ENCODE data around the gene ABCB4. TPM values are rescaled to one million over a fixed set of nuclear protein-coding genes. Genes with fewer than 3 reads are reported as not detected.

Gene ABCB4
- polyA plus RNA-seq, 1 donor, result 1.0 TPM

GRCh38 chr7:87404674-87405073, 70.8 kb downstream of the ABCB4 start:
- Histone ChIP-seq H3K27me3 (ENCODE audit: control insufficient read depth, insufficient read depth, low read length) (no peaks in the 10 kb centered on the region), H3K9me3 (ENCODE audit: control insufficient read depth, low read depth, low read length) (no peaks in the 10 kb centered on the region), H3K4me1 (ENCODE audit: control insufficient read depth, insufficient read depth, low read length) (peaks cover 2% of the 10 kb centered on the region), H3K36me3 (ENCODE audit: control insufficient read depth, insufficient read depth, low read length) (no peaks in the 10 kb centered on the region), H3K27ac (ENCODE audit: low read length) (no peak overlapping the region), H3K4me3 (ENCODE audit: low read length) (no peak overlapping the region)
- DNase-seq, result no peak

- DNase-seq, result no peak
- WGBS (ENCODE audit: insufficient coverage, low lambda C conversion rate), result no CpG with 5 or more reads among the region's 2 CpGs
- H3K27ac ChIP-seq (ENCODE audit: low read length), result no peak overlapping the region
Measured at GRCh38 chr7:87398446-87398845, 77.0 kb downstream of the ABCB4 start.

DNA sequence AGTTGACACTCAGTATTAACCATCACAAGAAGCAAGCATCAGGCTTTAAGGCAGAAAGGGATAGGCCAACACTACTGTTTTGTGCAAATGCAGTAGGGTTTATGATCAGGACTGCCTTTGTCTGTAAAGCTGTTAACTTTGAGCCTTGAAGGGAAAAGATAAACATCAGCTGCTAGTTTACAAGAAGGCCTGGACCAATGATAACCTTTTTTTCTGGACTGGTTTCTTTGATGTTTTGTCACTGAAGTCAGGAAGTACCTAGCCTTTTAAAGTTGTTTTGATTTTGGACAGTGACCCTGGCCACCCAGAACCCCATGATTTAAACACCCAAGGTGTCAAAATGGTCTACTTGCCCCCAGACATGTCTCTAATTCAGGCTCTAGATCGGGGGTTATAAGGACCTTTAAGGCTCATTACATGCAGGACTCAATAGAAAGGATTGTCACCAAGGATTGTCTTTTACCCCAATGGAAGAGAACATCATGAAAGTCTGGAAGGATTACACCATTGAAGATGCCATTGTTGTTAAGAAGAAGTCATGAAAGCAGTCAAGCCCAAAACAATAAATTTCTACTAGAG, 79.9 kb downstream of the ABCB4 start:
- peaks cover 38% of the 10 kb centered on the region for H3K36me3 ChIP-seq (ENCODE audit: control insufficient read depth, insufficient read depth, low read length)
- WGBS (ENCODE audit: insufficient coverage, low lambda C conversion rate), result no CpG with 5 or more reads among the region's 1 CpG

More at GRCh38 chr7:87398446-87398845, 77.0 kb downstream of the ABCB4 start:
- H3K27me3 ChIP-seq (ENCODE audit: control insufficient read depth, insufficient read depth, low read length), result no peaks in the 10 kb centered on the region
- peaks cover 2% of the 10 kb centered on the region for H3K4me1 ChIP-seq (ENCODE audit: control insufficient read depth, insufficient read depth, low read length)
- no peak overlapping the region for H3K4me3 ChIP-seq (ENCODE audit: low read length)
- peaks cover 22% of the 10 kb centered on the region for H3K36me3 ChIP-seq (ENCODE audit: control insufficient read depth, insufficient read depth, low read length)
- H3K9me3 ChIP-seq (ENCODE audit: control insufficient read depth, low read depth, low read length), result no peaks in the 10 kb centered on the region

GRCh38 chr7:87391020-87391701, 84.3 kb downstream of the ABCB4 start:
- WGBS (ENCODE audit: insufficient coverage, low lambda C conversion rate), result 40% methylated on average over 1 of the region's 8 CpGs
- Histone ChIP-seq H3K4me1 (ENCODE audit: control insufficient read depth, insufficient read depth, low read length) (peaks cover 2% of the 10 kb centered on the region), H3K4me3 (ENCODE audit: low read length) (no peak overlapping the region), H3K27me3 (ENCODE audit: control insufficient read depth, insufficient read depth, low read length) (no peaks in the 10 kb centered on the region), H3K27ac (ENCODE audit: low read length) (peak overlapping the region; percentile 4), H3K9me3 (ENCODE audit: control insufficient read depth, low read depth, low read length) (no peaks in the 10 kb centered on the region), H3K36me3 (ENCODE audit: control insufficient read depth, insufficient read depth, low read length) (peaks cover 47% of the 10 kb centered on the region)
- DNase-seq, result peak; percentile 16 to 52

More for the DNA sequence above, 79.9 kb downstream of the ABCB4 start:
- Histone ChIP-seq H3K27ac (ENCODE audit: low read length) (no peak overlapping the region), H3K4me1 (ENCODE audit: control insufficient read depth, insufficient read depth, low read length) (peaks cover 4% of the 10 kb centered on the region), H3K4me3 (ENCODE audit: low read length) (no peak overlapping the region), H3K9me3 (ENCODE audit: control insufficient read depth, low read depth, low read length) (no peaks in the 10 kb centered on the region), H3K27me3 (ENCODE audit: control insufficient read depth, insufficient read depth, low read length) (no peaks in the 10 kb centered on the region)
- no peak for DNase-seq

DNA sequence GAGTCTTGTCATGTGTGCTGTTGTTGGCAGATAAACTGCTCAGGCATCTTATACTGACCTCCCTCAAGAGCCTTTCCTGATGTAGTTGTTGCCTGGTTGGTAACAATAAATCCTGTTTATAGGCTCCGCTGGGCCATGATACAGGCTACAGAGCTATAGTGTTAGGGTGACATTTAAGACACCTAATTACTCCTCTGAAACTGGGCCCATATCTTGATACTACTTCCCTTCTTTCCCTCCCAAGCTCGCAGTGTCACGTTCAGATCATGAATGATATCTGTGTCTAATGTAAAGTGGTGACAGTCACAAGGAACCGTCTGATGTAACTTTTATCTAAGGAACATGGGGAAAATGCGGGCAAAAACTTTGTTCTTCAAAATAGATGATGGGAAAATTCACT, 94.6 kb downstream of the ABCB4 start:
- H3K4me1 ChIP-seq (ENCODE audit: control insufficient read depth, insufficient read depth, low read length), result no peaks in the 10 kb centered on the region
- H3K4me3 ChIP-seq (ENCODE audit: low read length), result no peak overlapping the region
- no peak overlapping the region for H3K27ac ChIP-seq (ENCODE audit: low read length)
- no peaks in the 10 kb centered on the region for H3K9me3 ChIP-seq (ENCODE audit: control insufficient read depth, low read depth, low read length)
- 91% methylated on average over 4 of the region's 5 CpGs for WGBS (ENCODE audit: insufficient coverage, low lambda C conversion rate)
- DNase-seq, result no peak
- H3K27me3 ChIP-seq (ENCODE audit: control insufficient read depth, insufficient read depth, low read length), result no peaks in the 10 kb centered on the region
- peaks cover 24% of the 10 kb centered on the region for H3K36me3 ChIP-seq (ENCODE audit: control insufficient read depth, insufficient read depth, low read length)

DNA sequence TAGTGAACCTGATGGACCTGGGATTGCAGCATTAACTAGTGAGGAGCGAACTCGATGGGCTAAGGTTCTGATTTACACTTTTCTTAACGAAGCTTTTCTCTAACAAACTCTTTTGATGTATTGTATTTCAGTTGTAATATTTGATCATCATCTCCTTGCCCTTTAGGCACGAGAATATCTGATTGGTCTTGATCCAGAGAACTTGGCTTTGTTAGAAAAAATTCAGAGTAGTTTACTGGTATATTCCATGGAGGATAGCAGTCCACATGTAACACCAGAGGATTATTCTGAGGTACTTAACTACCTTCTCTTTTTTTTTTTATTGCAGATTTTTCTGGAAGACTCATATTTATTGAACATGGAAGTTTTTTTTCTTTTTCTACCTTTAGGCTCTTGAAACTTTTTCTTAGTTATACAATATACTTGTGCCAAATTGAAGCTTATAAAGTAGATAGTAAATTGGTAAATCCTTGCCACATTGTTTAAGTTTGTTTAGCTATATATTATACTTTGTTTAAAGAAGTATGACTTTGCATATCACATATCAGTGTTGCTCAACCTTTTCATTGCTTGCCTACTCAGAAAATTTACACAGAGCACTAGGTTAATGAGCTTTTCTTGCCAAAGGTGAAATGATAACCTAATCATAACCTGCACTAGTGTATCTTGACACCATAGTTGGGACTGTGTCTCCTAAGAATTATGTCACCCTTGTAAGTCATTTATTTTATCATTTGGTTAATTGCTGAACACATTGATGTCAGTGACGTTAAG, 99.6 kb downstream of the ABCB4 start:
- WGBS (ENCODE audit: insufficient coverage, low lambda C conversion rate), result 83% methylated on average over 1 of the region's 5 CpGs

GRCh38 chr7:87370660-87371180, 104.8 kb downstream of the ABCB4 start:
- DNase-seq, result no peak
- no CpG with 5 or more reads among the region's 1 CpG for WGBS (ENCODE audit: insufficient coverage, low lambda C conversion rate)
- no peaks in the 10 kb centered on the region for H3K9me3 ChIP-seq (ENCODE audit: control insufficient read depth, low read depth, low read length)

More for the DNA sequence above, 99.6 kb downstream of the ABCB4 start:
- Histone ChIP-seq H3K4me1 (ENCODE audit: control insufficient read depth, insufficient read depth, low read length) (no peaks in the 10 kb centered on the region), H3K27ac (ENCODE audit: low read length) (peak overlapping the region; percentile 32), H3K27me3 (ENCODE audit: control insufficient read depth, insufficient read depth, low read length) (no peaks in the 10 kb centered on the region), H3K9me3 (ENCODE audit: control insufficient read depth, low read depth, low read length) (no peaks in the 10 kb centered on the region), H3K4me3 (ENCODE audit: low read length) (no peak overlapping the region), H3K36me3 (ENCODE audit: control insufficient read depth, insufficient read depth, low read length) (peaks cover 14% of the 10 kb centered on the region)
- DNase-seq, result peak; percentile 57 to 85

GRCh38 chr7:87369216-87369615, 106.3 kb downstream of the ABCB4 start:
- no peaks in the 10 kb centered on the region for H3K27me3 ChIP-seq (ENCODE audit: control insufficient read depth, insufficient read depth, low read length)
- DNase-seq, result no peak
- WGBS (ENCODE audit: insufficient coverage, low lambda C conversion rate), result no CpG with 5 or more reads among the region's 4 CpGs
- no peaks in the 10 kb centered on the region for H3K4me1 ChIP-seq (ENCODE audit: control insufficient read depth, insufficient read depth, low read length)
- peaks cover 27% of the 10 kb centered on the region for H3K36me3 ChIP-seq (ENCODE audit: control insufficient read depth, insufficient read depth, low read length)
- H3K27ac ChIP-seq (ENCODE audit: low read length), result no peak overlapping the region
- H3K9me3 ChIP-seq (ENCODE audit: control insufficient read depth, low read depth, low read length), result no peaks in the 10 kb centered on the region
- H3K4me3 ChIP-seq (ENCODE audit: low read length), result no peak overlapping the region

More at GRCh38 chr7:87370660-87371180, 104.8 kb downstream of the ABCB4 start:
- Histone ChIP-seq H3K27me3 (ENCODE audit: control insufficient read depth, insufficient read depth, low read length) (no peaks in the 10 kb centered on the region), H3K4me1 (ENCODE audit: control insufficient read depth, insufficient read depth, low read length) (no peaks in the 10 kb centered on the region), H3K4me3 (ENCODE audit: low read length) (no peak overlapping the region), H3K27ac (ENCODE audit: low read length) (no peak overlapping the region), H3K36me3 (ENCODE audit: control insufficient read depth, insufficient read depth, low read length) (peaks cover 21% of the 10 kb centered on the region)

DNA sequence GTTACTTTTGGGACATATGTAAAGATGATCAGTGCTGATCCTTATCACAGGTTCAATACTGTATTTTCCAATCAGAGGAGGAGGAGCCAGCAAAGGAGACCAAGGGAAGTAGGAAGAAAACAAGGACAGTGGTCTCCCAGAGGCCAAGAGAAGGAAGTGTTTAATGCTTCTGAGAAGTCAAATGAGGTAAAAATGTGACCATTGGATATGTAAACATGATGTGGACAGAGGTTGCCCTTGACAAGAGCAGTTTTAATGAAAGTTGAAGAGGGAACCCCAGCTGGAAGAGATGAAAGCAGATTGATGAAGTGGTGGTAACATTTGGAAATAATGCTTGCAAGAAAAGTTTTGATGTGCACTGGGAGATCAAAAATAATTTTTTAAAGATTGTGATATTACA, 111.2 kb downstream of the ABCB4 start:
- Histone ChIP-seq H3K4me1 (ENCODE audit: control insufficient read depth, insufficient read depth, low read length) (no peaks in the 10 kb centered on the region), H3K27ac (ENCODE audit: low read length) (no peak overlapping the region), H3K9me3 (ENCODE audit: control insufficient read depth, low read depth, low read length) (no peaks in the 10 kb centered on the region), H3K36me3 (ENCODE audit: control insufficient read depth, insufficient read depth, low read length) (peaks cover 39% of the 10 kb centered on the region), H3K27me3 (ENCODE audit: control insufficient read depth, insufficient read depth, low read length) (no peaks in the 10 kb centered on the region), H3K4me3 (ENCODE audit: low read length) (no peak overlapping the region)
- DNase-seq, result no peak

GRCh38 chr7:87363342-87363741, 112.1 kb downstream of the ABCB4 start:
- 100% methylated on average over 1 of the region's 1 CpG for WGBS (ENCODE audit: insufficient coverage, low lambda C conversion rate)
- Histone ChIP-seq H3K27me3 (ENCODE audit: control insufficient read depth, insufficient read depth, low read length) (no peaks in the 10 kb centered on the region), H3K4me3 (ENCODE audit: low read length) (no peak overlapping the region), H3K4me1 (ENCODE audit: control insufficient read depth, insufficient read depth, low read length) (no peaks in the 10 kb centered on the region), H3K36me3 (ENCODE audit: control insufficient read depth, insufficient read depth, low read length) (peaks cover 39% of the 10 kb centered on the region), H3K9me3 (ENCODE audit: control insufficient read depth, low read depth, low read length) (no peaks in the 10 kb centered on the region), H3K27ac (ENCODE audit: low read length) (no peak overlapping the region)
- no peak for DNase-seq
